Transverse colon (tissue), 3 donors: ENCODE data around the gene TPSAB1.

Source experiments
- EP300 ChIP-seq: sonication (generic); formaldehyde crosslinking; IDR thresholded peaks from one replicate; pipeline ENCODE4 v1.6.1; 2017; ENCODE audit warnings: antibody characterized with exemption, low read depth
- TF ChIP-seq, protein P1 (sequence below), 5 experiments: fragments of 200-600 bp in 3 of 5; fragments of 450-650 bp in 2 of 5; sonication (generic) in 3 of 5; IDR thresholded peaks; 1 replicate in 2 of 5; 2 replicates in 3 of 5; pipeline ENCODE4 v1.5.1; 2016 to 2017; ENCODE audit warnings: antibody characterized with exemption in 5 of 5, inconsistent platforms in 3 of 5, mild to moderate bottlenecking in 2 of 5, moderate library complexity in 1 of 5

GRCh38 chr16:1258906-1259759 lies 18.6 kb downstream of the TPSAB1 start:
- no peak for TF ChIP-seq EP300
- TF ChIP-seq, protein P1, sequence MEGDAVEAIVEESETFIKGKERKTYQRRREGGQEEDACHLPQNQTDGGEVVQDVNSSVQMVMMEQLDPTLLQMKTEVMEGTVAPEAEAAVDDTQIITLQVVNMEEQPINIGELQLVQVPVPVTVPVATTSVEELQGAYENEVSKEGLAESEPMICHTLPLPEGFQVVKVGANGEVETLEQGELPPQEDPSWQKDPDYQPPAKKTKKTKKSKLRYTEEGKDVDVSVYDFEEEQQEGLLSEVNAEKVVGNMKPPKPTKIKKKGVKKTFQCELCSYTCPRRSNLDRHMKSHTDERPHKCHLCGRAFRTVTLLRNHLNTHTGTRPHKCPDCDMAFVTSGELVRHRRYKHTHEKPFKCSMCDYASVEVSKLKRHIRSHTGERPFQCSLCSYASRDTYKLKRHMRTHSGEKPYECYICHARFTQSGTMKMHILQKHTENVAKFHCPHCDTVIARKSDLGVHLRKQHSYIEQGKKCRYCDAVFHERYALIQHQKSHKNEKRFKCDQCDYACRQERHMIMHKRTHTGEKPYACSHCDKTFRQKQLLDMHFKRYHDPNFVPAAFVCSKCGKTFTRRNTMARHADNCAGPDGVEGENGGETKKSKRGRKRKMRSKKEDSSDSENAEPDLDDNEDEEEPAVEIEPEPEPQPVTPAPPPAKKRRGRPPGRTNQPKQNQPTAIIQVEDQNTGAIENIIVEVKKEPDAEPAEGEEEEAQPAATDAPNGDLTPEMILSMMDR (IDR thresholded peaks at IDR 0.05), result no peak
